Measurements from ENCODE around the gene IGSF21. TPM values are rescaled to one million over a fixed set of nuclear protein-coding genes. Genes with fewer than 3 reads are reported as not detected.

The IGSF21 gene
- total and polyA plus RNA-seq, 10 of the 15 experiments (the other 5 are each of a cell fraction or from before 2014, with no cell fraction given) = 0.03 to 0.49 TPM; not detected in 8

- no peak for TF ChIP-seq BCL3 (IDR thresholded peaks at IDR 0.05; ENCODE audit: borderline replicate concordance, insufficient read depth, low read depth, low read length, poor library complexity, severe bottlenecking)
Measured at GRCh38 chr1:18312961-18313360, 205.4 kb downstream of the IGSF21 start (continued).

- ChIA-PET CTCF (no interaction called here), RAD21 (ENCODE audit: unreplicated experiment) (no interaction called here), POLR2A (no interaction called here), SMC1A (ENCODE audit: uncharacterized antibody, unreplicated experiment) (interaction anchor here (0.6 to 1.2 kb wide), 2 partner anchors 10 to 274 kb away, joined by 3 to 4 read pairs; no protein-coding TSS in a partner anchor)
- Histone ChIP-seq H3K27ac (ENCODE audit: control insufficient read depth, insufficient read depth) (no peak overlapping the region), H3K4me1 (ENCODE audit: control insufficient read depth, insufficient read depth, low read length) (no peaks in the 10 kb centered on the region), H3K79me2 (ENCODE audit: control insufficient read depth, insufficient read depth, low read length) (no peaks in the 10 kb centered on the region), H3K9me3 (replicated peaks; ENCODE audit: control insufficient read depth, insufficient read depth, low read length) (no peaks in the 10 kb centered on the region), H3K27me3 (replicated peaks in 1 of 2; ENCODE audit: control insufficient read depth in 2 of 2, insufficient read depth in 2 of 2, low read length in 1 of 2) (no peaks in the 10 kb centered on the region; a peak in 1 of 4 replicates), H4K20me1 (ENCODE audit: control insufficient read depth, insufficient read depth) (no peaks in the 10 kb centered on the region), H2AFZ (ENCODE audit: control insufficient read depth, low read depth, low read length) (no peak overlapping the region), H3K4me3 (no peak overlapping the region), H3K9ac (ENCODE audit: control insufficient read depth, insufficient read depth, low read length) (no peak overlapping the region), H3K36me3 (ENCODE audit: control insufficient read depth in 2 of 2, insufficient read depth in 2 of 2, low read length in 1 of 2) (no peaks in the 10 kb centered on the region), H3K4me2 (ENCODE audit: control insufficient read depth, insufficient read depth) (no peak overlapping the region)
- intact Hi-C loops (cut with micrococcal nuclease; ENCODE audit: unreplicated experiment) = no loop called here
- FAIRE-seq (no peak), DNase-seq (ENCODE audit: low read depth, low spot score) (no peak), ATAC-seq (no peak)
- no TSS peak for BruUV-seq (replicated peaks)
- WGBS (ENCODE audit: insufficient coverage, insufficient replicate concordance, low lambda C conversion rate, missing lambda C conversion rate) = 5% methylated on average over 2 of the region's 2 CpGs
- TF ChIP-seq STAT3 (IDR thresholded peaks at IDR 0.05; ENCODE audit: low read depth, low read length) (no peak), RB1 (IDR thresholded peaks at IDR 0.05; ENCODE audit: borderline replicate concordance) (no peak), IRF5 (IDR thresholded peaks at IDR 0.05; ENCODE audit: borderline replicate concordance) (no peak), ASH2L (IDR thresholded peaks at IDR 0.05; ENCODE audit: borderline replicate concordance, low read depth) (no peak), EP300 (IDR thresholded peaks at IDR 0.05; ENCODE audit: borderline replicate concordance in 1 of 2, control insufficient read depth in 1 of 2, low read depth in 2 of 2, low read length in 2 of 2) (no peak), RBBP5 (conservative IDR thresholded peaks at IDR 0.05) (no peak), E4F1 (IDR thresholded peaks at IDR 0.05; ENCODE audit: borderline replicate concordance, partially characterized antibody) (no peak), IKZF1 (conservative IDR thresholded peaks at IDR 0.05) (no peak), IKZF2 (IDR thresholded peaks at IDR 0.05) (no peak), RAD21 (IDR thresholded peaks at IDR 0.05; ENCODE audit: insufficient read depth, low read depth, low read length) (no peak), SMARCA5 (IDR thresholded peaks at IDR 0.05) (no peak), NFXL1 (IDR thresholded peaks at IDR 0.05; ENCODE audit: borderline replicate concordance) (no peak)
- in situ Hi-C loops (cut with MboI) = no loop called here
Measured at GRCh38 chr1:18313523-18313922, 205.9 kb downstream of the IGSF21 start.

All from GM12878 (cell line).